GM18519 (cell line): ENCODE data around the gene SCD5.

Source experiments
- ATAC-seq: cut with Tn5 transposase; IDR thresholded peaks from one replicate; pipeline ENCODE4 v1.9.1; 2021; ENCODE audit warnings: mild to moderate bottlenecking, moderate library complexity; ENCODE audit not compliant: unreplicated experiment, low FRiP score

SCD5 gene

GRCh38 chr4:82739287-82740190 lies 59.1 kb downstream of the SCD5 start:
- ATAC-seq = peak; percentile 100

DNA sequence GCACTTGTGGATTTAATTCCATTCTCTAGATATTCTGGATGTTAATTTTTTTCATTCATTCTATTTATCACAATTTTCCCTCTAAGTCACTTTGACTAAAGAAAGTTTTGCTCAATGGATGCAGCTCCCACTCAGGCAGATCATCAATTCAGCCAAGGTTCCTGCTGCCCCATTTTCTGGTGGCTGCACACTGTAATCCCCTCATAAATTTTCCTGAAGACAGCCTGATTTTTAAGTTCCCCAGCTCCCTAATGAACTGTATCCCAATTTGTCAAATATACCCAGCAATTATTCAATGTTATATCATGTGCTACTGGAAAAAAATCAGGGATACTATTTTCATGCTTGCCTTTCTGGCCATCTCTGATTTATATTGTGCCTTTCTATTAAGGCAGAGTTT lies 61.2 kb downstream of the SCD5 start:
- no peak for ATAC-seq

- no peak for ATAC-seq
Measured at GRCh38 chr4:82733636-82734035, 65.0 kb downstream of the SCD5 start.

- ATAC-seq = no peak
Measured at GRCh38 chr4:82728301-82728700, 70.3 kb downstream of the SCD5 start.

- ATAC-seq = no peak
Measured at GRCh38 chr4:82726596-82726995, 72.0 kb downstream of the SCD5 start.

DNA sequence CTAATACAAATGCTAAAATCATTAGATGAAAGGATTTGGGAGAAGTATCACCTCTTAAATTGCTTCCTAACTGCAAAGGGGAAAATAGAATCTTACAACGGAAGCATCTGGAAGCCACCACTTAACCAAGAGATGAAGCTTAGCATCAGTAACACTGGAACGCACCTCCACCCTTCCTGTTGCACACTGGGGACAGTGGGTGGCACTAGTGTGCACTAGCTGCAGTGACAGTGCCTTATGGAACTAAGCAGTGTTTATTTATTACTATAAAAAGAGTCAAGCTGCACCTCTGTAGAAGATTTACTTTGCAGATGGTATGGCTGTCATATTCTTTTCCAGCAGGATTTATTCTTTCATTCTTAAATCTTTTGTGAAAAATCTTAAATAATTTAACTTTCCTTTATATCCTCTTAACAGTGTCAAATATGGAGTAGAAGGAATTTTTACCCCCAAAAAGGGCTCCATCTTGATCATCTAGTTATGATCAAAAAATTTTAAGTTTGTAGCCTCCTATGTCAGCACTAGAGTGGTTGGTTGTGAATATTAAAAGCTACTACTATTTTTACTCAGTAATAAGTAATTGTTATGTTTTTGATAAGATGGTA lies 76.7 kb downstream of the SCD5 start:
- ATAC-seq = peak; percentile 76

GRCh38 chr4:82718162-82718940 lies 80.2 kb downstream of the SCD5 start:
- no peak for ATAC-seq

DNA sequence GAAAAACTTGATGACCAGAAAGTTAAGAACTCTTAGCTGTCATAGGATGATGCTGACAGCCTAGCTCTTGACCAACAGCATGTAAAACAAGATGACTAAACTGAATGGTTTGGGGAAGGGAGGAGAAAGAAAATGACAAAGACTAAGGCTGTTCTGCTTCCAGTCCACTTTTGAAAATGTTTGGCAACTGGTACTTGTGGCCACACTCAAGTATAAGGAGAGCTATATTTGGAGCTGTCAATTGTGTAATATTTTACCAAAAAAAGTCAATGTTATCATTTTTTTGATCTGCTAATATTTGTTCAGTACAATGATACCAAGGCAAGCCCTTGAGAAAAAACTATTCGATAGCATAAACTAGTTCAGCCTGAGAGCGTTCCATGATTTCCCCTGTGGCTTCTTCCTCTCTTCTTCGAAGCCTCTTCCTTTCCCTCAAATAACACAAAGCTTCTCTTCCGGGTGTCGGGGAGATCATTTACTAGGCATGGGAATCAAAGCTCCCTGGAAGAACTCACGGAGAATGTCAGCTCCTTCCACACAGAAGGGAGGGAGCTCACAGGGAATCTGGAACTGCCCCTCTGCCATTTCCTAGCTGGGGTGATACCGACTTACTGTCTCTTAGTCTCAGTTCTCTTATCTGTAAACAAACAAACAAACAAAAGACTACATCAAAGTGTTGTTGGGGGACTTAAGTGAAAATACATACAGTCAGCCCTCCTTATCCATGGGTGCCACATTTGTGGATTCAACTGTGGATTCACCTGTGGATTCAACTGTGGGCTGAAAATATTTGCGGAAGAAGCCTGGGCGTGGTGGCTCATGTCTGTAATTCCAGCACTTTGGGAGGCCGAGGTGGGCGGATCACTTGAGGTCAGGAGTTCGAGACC lies 82.6 kb downstream of the SCD5 start:
- no peak for ATAC-seq

DNA sequence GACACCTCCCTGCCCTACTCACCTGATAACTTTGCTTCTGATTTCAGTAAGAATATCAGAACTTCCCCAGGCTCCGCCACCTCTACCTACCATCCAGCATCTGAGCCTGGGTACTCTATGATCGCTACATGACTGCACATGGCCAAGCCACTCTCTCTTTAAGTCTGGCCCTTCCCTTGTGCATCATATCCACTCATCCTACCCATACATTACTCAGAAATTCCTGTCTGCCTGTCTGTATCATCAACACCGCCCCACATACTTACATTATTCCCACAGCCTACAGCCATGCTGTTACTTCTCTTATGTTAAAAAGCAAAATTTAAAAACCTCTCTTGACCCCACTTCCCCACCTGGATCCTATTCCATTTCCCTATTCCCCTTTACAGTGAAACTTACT lies 84.7 kb downstream of the SCD5 start:
- no peak for ATAC-seq

GRCh38 chr4:82712561-82712960 lies 86.0 kb downstream of the SCD5 start:
- ATAC-seq = no peak

- no peak for ATAC-seq
Measured at GRCh38 chr4:82711158-82711785, 87.3 kb downstream of the SCD5 start.

- ATAC-seq = no peak
Measured at GRCh38 chr4:82710197-82710929, 88.2 kb downstream of the SCD5 start.

DNA sequence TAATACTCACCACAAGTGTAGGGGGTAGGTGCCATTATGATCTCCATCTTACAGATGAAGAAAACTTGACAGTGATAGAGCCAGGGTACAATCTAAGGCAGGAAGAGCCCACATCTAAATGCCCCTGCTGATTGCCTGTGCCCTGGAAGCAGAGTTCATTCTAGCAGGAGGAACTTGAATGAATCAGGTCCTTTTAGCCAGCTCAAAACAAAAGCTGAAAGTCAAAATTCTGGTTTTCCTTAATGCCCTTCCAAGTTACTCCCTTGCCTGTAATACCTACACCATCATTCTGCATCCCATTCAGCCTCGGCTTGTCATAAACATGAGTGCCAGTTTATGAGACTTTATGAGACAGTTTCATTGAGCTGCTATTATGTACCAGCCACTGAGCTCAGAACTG lies 89.6 kb downstream of the SCD5 start:
- ATAC-seq = no peak

- no peak for ATAC-seq
Measured at GRCh38 chr4:82706349-82707000, 92.1 kb downstream of the SCD5 start.

- no peak for ATAC-seq
Measured at GRCh38 chr4:82705928-82706300, 92.7 kb downstream of the SCD5 start.

DNA sequence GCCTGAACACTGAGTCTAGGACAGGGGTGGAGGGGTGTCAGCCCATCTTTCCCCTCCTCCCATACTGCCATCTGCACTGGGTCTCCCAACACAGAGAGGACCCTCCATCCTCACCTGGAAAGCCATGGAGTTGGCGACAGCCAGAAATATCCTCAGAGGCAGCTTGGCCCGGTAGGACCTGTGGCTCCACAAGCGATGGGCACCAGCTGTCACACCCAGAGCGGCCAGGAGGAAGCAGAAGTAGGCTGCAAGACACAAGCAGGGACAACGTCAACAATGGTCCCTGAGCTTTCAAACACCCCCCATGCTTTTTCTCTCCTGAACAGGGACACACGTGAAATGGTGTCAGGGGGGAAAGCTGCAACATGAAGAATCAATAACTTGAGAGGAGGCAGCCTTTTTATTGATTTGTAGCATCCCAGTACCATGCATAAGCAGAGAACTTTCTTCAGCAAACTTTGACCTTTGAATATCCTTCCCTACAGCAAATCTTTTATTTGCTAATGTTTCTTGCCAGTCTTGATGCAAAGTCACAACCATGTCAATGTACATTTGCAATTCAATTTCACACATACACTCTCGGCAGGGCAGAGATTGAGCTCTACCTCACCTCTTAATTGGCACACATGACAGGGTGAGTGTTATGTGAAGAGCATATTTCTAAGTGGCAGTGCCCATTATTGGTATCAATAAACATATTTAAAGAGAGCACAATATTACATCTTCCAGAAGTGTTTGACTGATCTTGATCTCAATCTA lies 93.2 kb downstream of the SCD5 start:
- no peak for ATAC-seq

- ATAC-seq = no peak
Measured at GRCh38 chr4:82704156-82704555, 94.4 kb downstream of the SCD5 start.

DNA sequence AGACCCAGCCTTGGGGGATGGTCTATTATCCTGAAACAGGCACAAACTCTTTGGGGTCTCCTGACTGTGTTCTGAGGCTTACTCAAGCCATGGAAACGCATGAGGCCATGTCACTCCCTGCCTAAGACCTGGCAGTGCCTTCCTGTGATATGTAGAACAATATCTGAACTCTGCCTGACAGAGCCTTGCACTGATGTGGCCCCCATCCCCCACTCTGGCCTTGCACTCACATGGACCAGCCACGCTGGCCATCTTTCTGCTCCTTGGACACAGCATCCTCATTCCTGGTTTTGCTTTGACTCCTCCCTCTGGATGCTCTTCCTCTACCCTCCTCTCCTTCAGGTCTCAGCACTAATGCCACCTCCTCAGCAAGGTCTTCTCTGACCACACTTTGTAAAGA lies 100.2 kb downstream of the SCD5 start:
- ATAC-seq = no peak
